HL-60 (cell line): ENCODE results near the gene GPATCH1.
A peak's percentile ranks its signal among the peaks of the same experiment; 100 is the strongest.

Experiments used
- DNase-seq, 2 experiments: peaks; one replicate each; pipeline ENCODE4 v3.0.0-alpha.2; 2010 to 2020; ENCODE audit warnings: low read depth in 1 of 2, low spot score in 1 of 2
- H3K27ac ChIP-seq: fragments of 250-450 bp; sonication (Bioruptor Pico); replicated peaks from 2 replicates; pipeline ENCODE4 v1.5.1; 2020; ENCODE audit warnings: mild to moderate bottlenecking, moderate library complexity
- H3K27me3 ChIP-seq: fragments of 250-450 bp; sonication (Bioruptor Pico); 2 replicates; pipeline ENCODE4 v1.5.1; 2021; ENCODE audit warnings: mild to moderate bottlenecking, moderate library complexity; ENCODE audit not compliant: insufficient read depth, poor library complexity, severe bottlenecking
- H3K4me3 ChIP-seq: replicated peaks from 2 replicates; pipeline ENCODE4 v1.5.1; 2011; ENCODE audit warnings: mild to moderate bottlenecking, control low read depth, low read length; ENCODE audit not compliant: insufficient read depth
- CTCF ChIP-seq: IDR thresholded peaks from one replicate; pipeline ENCODE4 v1.5.1; 2011; ENCODE audit warnings: low read length, control low read depth, inconsistent platforms; ENCODE audit not compliant: insufficient read depth
- GABPA ChIP-seq: IDR thresholded peaks from 2 replicates; pipeline ENCODE4 v1.6.1; 2012; ENCODE audit warnings: low read depth
- POLR2AphosphoS5 ChIP-seq: IDR thresholded peaks from 2 replicates; pipeline ENCODE4 v1.6.1; 2012; ENCODE audit warnings: low read depth
- REST ChIP-seq: IDR thresholded peaks from 2 replicates; pipeline ENCODE4 v1.6.1; 2012; ENCODE audit warnings: low read depth; ENCODE audit not compliant: insufficient replicate concordance
- SPI1 ChIP-seq: IDR thresholded peaks from 2 replicates; pipeline ENCODE4 v1.6.1; 2012; ENCODE audit warnings: low read depth, mild to moderate bottlenecking, borderline replicate concordance

The GPATCH1 gene

GRCh38 chr19:33176670-33177416, 95.9 kb downstream of the GPATCH1 start:
- DNase-seq, result peak; percentile 98 to 99
- Histone ChIP-seq H3K27me3 (no peaks in the 10 kb centered on the region), H3K27ac (peak overlapping the region; percentile 92), H3K4me3 (peak overlapping the region; percentile 61)
- TF ChIP-seq SPI1 (no peak), CTCF (no peak), GABPA (peak; percentile 66), POLR2AphosphoS5 (peak; percentile 88)

- DNase-seq, result peak in 1 of 2 experiments; percentile 80
- Histone ChIP-seq H3K27ac (peak overlapping the region; percentile 92), H3K4me3 (peak overlapping the region; percentile 54), H3K27me3 (no peaks in the 10 kb centered on the region)
- TF ChIP-seq REST (no peak), GABPA (no peak), POLR2AphosphoS5 (no peak), SPI1 (no peak), CTCF (no peak)
These were observed 96.5 kb downstream of the GPATCH1 start for GRCh38 chr19:33177417-33177979.
